ACC112 (cell line): ENCODE data around the gene CELA1.
"Not testable (repeated sequence)": the region's sequence is repeated elsewhere in the genome, so short reads cannot be mapped to it uniquely, and the experiment has no call there.

Source experiments
- H2AFZ ChIP-seq: fragments of 200-600 bp; sonication (generic); one replicate; pipeline ENCODE4 v1.6.0; 2017; ENCODE audit warnings: antibody characterized with exemption, low read length; ENCODE audit not compliant: unreplicated experiment
- H3K27ac ChIP-seq: fragments of 200-600 bp; sonication (generic); 2 replicates; pipeline ENCODE4 v1.5.1; 2014; ENCODE audit warnings: low read depth, mild to moderate bottlenecking, antibody characterized with exemption, low read length, moderate library complexity
- H3K27me3 ChIP-seq: fragments of 200-600 bp; sonication (generic); 2 replicates; pipeline ENCODE4 v1.6.1; 2014; ENCODE audit warnings: mild to moderate bottlenecking, antibody characterized with exemption, low read length, moderate library complexity, mixed read lengths; ENCODE audit not compliant: insufficient read depth
- H3K36me3 ChIP-seq: fragments of 200-600 bp; sonication (generic); 2 replicates; pipeline ENCODE4 v1.6.1; 2016; ENCODE audit warnings: mild to moderate bottlenecking, antibody characterized with exemption, low read length, moderate library complexity, mixed read lengths; ENCODE audit not compliant: insufficient read depth
- H3K4me1 ChIP-seq: fragments of 200-600 bp; sonication (generic); one replicate; pipeline ENCODE4 v1.6.1; 2016; ENCODE audit warnings: low read length, mixed read lengths; ENCODE audit not compliant: insufficient read depth, unreplicated experiment, control insufficient read depth
- H3K4me3 ChIP-seq: fragments of 200-600 bp; sonication (generic); 2 replicates; pipeline ENCODE4 v1.5.1; 2014; ENCODE audit warnings: mild to moderate bottlenecking, low read depth, low read length
- H3K79me2 ChIP-seq: fragments of 200-600 bp; sonication (generic); one replicate; pipeline ENCODE4 v1.6.0; 2016; ENCODE audit warnings: low read length; ENCODE audit not compliant: control insufficient read depth, unreplicated experiment, insufficient read depth

CELA1 gene

GRCh38 chr12:51324953-51325352 is 21.5 kb downstream of the CELA1 start:
- no peaks in the 10 kb centered on the region for H3K27me3 ChIP-seq
- H3K4me1 ChIP-seq, result peaks cover 22% of the 10 kb centered on the region
- H3K27ac ChIP-seq, result no peak overlapping the region
- no peak overlapping the region for H2AFZ ChIP-seq
- no peaks in the 10 kb centered on the region for H3K36me3 ChIP-seq
- H3K4me3 ChIP-seq, result no peak overlapping the region
- no peaks in the 10 kb centered on the region for H3K79me2 ChIP-seq

DNA sequence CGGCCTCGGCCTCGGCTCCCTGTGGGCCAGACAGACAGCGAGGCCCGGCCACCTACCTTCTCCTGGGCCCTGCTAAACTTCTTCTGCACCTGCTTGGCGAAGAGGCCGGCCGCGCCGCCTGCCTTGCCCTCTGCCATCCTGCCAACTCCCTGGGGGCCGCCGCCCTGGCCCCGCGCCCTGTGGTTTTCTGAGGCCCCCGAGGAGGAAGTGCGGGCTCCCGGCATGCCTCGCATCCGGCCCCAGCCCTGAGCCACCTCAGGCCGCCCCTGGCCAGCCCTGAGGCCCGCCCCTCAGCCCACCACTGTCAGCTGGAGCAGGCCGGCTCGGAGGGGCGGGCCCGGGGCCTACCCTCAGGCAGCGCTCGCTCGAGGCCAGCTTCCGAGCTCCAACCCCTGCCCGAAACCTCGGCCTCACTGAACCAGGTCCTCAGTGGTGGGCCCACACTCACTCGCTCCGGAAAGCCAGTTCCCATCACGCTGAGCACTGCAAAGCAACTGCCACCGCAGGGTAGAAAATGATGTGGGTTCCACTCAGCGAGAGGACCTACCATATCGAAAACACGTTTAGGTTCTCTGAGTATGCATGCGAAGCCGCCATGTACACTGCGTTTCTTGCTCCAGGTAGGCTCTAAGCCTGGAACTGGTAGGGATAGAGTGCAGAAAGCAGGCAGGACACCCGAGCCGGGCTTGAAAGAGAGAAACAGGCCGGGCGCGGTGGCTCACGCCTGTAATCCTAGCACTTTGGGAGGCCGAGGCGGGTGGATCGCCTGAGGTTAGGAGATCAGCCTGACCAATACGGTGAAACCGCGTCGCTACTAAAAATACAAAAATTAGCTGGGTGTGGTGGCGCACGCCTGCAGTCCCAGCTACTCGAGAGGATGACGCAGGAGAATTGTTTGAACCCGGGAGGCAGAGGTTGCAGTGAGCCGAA is 22.2 kb downstream of the CELA1 start, which contains the start of gene BIN2:
BIN2 (minus strand) TSS at position 209 of the 930 bp plus-strand sequence; CDS start at position 137, 72 bp downstream.
- Histone ChIP-seq H2AFZ (no peak within 1 kb of the TSS), H3K79me2 (no peaks in the 10 kb centered on the region), H3K27me3 (no peaks in the 10 kb centered on the region), H3K4me1 (peaks cover 22% of the 10 kb centered on the region), H3K4me3 (no peak within 1 kb of the TSS), H3K36me3 (no peaks in the 10 kb centered on the region), H3K27ac (no peak within 1 kb of the TSS)

DNA sequence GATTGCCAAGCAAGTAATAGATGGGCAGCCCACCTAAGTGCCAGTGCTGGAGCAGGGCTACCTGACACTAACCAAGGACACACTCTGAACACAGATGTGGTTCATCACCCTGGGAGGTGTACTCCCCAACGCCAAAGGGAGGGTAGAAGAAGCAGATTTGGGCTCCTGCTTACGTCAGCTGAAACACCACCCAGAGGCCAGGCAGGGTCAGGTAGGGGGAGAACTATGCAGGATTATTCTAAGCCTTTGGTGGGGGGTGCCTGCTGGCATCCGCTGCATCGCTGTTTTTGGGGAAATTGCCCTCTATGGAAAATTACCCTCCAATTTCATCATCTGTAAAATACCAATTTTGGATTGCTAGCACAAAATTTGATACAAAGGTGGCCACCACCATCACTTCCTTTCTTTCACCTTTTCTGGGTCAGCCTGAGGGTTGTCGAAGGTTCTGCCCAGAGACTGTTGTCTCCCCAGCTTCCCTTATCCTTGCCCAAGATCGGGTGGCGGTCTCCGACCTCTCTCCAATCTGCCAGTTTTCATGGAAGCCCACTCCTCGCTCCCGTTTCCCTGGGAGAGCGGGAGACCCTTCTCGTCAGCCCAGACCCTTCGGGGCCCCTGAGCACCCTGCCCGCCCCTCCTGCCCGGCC is 23.0 kb downstream of the CELA1 start:
- Histone ChIP-seq H3K4me3 (no peak overlapping the region), H3K4me1 (peaks cover 22% of the 10 kb centered on the region), H2AFZ (no peak overlapping the region), H3K36me3 (no peaks in the 10 kb centered on the region), H3K27ac (no peak overlapping the region), H3K79me2 (no peaks in the 10 kb centered on the region), H3K27me3 (no peaks in the 10 kb centered on the region)

- Histone ChIP-seq H2AFZ (no peak overlapping the region), H3K4me1 (peaks cover 22% of the 10 kb centered on the region), H3K36me3 (no peaks in the 10 kb centered on the region), H3K27ac (no peak overlapping the region), H3K4me3 (no peak overlapping the region), H3K27me3 (no peaks in the 10 kb centered on the region), H3K79me2 (no peaks in the 10 kb centered on the region)
These were observed 24.0 kb downstream of the CELA1 start for GRCh38 chr12:51322452-51322851.

DNA sequence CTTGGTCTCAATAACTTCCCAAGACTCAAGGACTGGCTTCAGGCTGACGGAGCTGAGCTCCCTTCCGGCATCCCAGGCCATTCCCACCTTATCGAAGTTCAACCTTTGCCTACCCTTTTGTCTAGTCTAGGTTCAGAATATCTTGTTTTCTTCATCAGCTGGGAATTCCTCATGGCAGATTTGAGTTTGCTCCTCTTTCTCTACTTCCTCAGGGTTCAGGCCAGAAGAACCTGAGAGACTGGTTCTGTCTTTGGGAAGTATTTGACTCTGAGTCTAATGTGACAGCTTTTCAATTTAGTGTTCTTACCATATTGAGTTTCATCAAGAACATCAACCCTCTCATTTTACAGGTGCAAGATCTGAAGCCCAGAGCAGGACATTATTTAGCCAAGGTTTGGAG is 24.6 kb downstream of the CELA1 start:
- no peak overlapping the region for H3K4me3 ChIP-seq
- no peaks in the 10 kb centered on the region for H3K27me3 ChIP-seq
- H3K27ac ChIP-seq, result no peak overlapping the region
- H3K36me3 ChIP-seq, result no peaks in the 10 kb centered on the region
- H3K4me1 ChIP-seq, result peaks cover 16% of the 10 kb centered on the region
- no peaks in the 10 kb centered on the region for H3K79me2 ChIP-seq
- no peak overlapping the region for H2AFZ ChIP-seq

DNA sequence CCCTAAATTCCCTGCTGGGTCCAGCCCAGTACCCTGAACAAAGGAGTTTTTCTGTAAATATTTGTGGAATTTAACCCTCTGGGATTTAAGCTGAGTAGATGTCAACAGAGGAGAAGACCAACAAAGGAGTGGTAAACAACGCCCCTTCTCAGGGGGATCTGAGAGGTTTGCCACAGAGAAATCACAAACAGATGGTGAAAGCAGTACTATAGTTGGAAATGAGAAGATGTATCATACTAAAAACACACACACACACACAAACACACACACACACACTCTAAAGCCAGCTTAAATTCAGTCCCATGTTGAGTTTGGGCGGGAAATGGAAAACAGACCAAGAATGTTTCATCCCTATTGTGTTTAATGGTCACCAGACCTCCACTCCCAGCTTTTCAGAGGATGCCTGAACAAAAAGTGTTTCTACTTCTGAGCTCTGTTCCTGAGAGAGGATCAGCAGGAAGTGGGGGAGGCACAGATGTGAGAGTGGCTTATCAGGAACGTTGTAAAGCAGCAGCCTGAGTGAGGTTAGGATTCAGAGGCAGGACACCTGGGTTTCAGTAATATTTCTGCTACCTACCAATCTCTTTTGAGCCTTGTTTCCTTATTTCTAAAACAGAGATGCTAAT is 25.7 kb downstream of the CELA1 start:
- Histone ChIP-seq H3K27ac (no peak overlapping the region), H3K27me3 (no peaks in the 10 kb centered on the region), H3K79me2 (no peaks in the 10 kb centered on the region), H3K36me3 (no peaks in the 10 kb centered on the region), H3K4me1 (peaks cover 6% of the 10 kb centered on the region), H2AFZ (peak overlapping the region; percentile 36), H3K4me3 (no peak overlapping the region)

DNA sequence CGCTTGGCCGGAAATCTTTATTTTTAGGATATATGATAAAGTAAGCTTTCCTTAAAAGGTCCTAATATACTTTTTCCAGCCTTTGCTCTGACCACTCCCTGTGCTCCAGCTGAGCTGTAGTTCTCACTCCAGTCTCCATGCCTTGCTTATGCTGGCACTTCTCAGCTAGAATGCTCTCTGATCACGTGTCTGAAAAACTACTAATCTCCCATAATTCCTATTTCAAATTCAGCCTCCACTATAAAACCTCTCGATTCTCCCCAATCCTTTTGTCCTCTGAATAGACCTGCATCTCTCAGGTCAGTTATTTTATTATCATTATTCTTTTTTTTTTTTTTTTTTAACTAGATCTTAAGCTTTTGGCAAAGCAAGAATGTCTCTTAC is 26.2 kb downstream of the CELA1 start:
- Histone ChIP-seq H3K36me3 (no peaks in the 10 kb centered on the region), H3K79me2 (no peaks in the 10 kb centered on the region), H3K27me3 (no peaks in the 10 kb centered on the region), H3K27ac (no peak overlapping the region), H3K4me3 (no peak overlapping the region), H3K4me1 (peaks cover 6% of the 10 kb centered on the region), H2AFZ (no peak overlapping the region)

DNA sequence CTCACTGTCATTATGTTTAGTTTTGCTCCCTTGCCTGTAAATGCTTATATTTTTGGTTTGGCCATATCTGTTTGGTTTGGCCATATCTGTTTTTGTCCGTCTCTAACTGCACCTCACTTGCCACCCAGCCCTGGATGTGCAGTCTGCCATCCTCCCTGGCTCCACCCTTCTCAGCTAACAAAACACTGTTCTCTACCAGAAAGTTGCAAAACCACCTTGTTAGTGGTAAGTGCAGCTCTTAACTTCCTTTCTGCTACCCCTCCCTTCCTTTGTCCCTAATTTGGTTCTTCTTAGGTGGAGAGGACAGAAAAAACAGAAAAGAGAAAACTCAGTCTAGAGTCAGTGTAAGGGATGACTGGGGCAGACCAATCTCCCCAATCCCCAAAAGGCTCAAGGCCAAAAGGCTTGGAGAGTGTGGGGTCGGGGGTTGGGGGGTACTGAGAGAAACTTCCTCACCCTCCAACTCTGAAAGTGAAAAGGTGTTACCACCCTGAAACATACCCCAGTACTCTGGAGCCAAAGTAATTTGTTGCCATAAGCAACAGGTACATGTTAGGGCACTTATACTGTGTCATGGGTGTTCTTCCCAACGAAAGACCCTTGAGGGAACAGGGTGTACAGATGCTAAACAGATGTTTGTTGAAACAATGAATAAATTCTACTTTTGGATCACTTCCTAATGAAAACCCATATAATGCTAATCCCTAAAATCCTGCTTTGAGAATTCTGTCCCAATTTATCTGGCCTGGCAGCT is 27.5 kb downstream of the CELA1 start:
- no peak overlapping the region for H2AFZ ChIP-seq
- H3K27ac ChIP-seq, result no peak overlapping the region
- H3K4me1 ChIP-seq, result peaks cover 6% of the 10 kb centered on the region
- no peaks in the 10 kb centered on the region for H3K79me2 ChIP-seq
- H3K27me3 ChIP-seq, result no peaks in the 10 kb centered on the region
- no peaks in the 10 kb centered on the region for H3K36me3 ChIP-seq
- H3K4me3 ChIP-seq, result no peak overlapping the region

DNA sequence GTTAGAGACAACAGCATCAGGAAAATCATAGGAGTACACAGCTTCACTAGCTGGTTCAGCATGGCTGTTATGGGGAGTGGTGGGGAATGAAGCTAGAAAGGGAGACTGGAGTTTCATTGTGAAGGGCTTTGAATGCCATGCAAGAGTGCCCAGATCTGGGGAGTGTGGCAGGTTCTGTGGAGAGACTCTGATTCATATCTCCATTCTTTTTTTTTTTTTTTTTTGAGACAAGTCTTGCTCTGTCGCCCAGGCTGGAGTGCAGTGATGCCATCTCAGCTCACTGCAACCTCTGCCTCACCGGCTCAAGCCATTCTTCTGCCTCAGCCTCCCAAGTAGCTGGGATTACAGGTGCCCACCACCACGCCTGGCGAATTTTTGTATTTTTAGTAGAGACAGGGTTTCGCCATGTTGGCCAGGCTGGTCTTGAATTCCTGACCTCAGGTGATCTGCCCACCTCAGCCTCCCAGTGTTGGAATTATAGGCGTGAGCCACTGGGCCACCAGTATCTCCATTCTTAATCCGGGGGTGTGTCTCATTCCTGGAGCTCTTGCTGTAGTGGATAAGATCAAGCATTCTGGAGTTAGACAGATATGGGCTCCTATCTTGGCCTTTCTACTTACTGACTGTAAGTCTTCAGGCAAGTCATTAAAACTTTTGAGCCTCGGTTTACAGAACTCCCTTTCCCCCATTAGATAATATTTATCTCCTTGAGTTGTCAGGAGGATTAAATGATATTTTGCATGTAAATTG is 28.2 kb downstream of the CELA1 start:
- H3K4me1 ChIP-seq, H3K4me3 ChIP-seq, H3K27ac ChIP-seq, H3K27me3 ChIP-seq, H3K36me3 ChIP-seq, H3K79me2 ChIP-seq, H2AFZ ChIP-seq: not testable (repeated sequence)

- no peak overlapping the region for H3K4me3 ChIP-seq
- no peak overlapping the region for H2AFZ ChIP-seq
- H3K4me1 ChIP-seq, result peaks cover 19% of the 10 kb centered on the region
- no peaks in the 10 kb centered on the region for H3K36me3 ChIP-seq
- H3K27me3 ChIP-seq, result no peaks in the 10 kb centered on the region
- no peaks in the 10 kb centered on the region for H3K79me2 ChIP-seq
- no peak overlapping the region for H3K27ac ChIP-seq
These were observed 35.1 kb downstream of the CELA1 start for GRCh38 chr12:51311389-51311788.
